Panc1 (cell line): Measurements from ENCODE around the gene PLB1. TPM values are rescaled to one million over a fixed set of nuclear protein-coding genes. Genes with fewer than 3 reads are reported as not detected.

ENCODE experiments used
- ATAC-seq: fragments of 200-7000 bp; cut with Tn5 transposase; 2 replicates; pipeline ENCODE4 v1.9.1; 2020; ENCODE audit warnings: mild to moderate bottlenecking, moderate library complexity
- BruUV-seq: library from RNA; stranded (reverse); fragments of 400-500 nt; replicated peaks from 2 replicates; lab custom pipeline; 2021; lab: Mats Ljungman, UMichigan
- CTCF ChIA-PET: fragments of 300-600 bp; sonication (Branson Sonifier 250); formaldehyde crosslinking; loops from one replicate; lab custom pipeline; 2022; ENCODE audit warnings: antibody characterized with exemption; lab: Charles Lee
- POLR2A ChIA-PET: fragments of 300-600 bp; sonication (Branson Sonifier 250); formaldehyde crosslinking; loops from one replicate; lab custom pipeline; 2022; ENCODE audit warnings: antibody characterized with exemption; lab: Charles Lee
- DNase-seq: peaks from one replicate; pipeline ENCODE4 v3.0.0-alpha.2; 2010; ENCODE audit warnings: low read depth, low spot score
- H3K27ac ChIP-seq: 2 replicates; pipeline ENCODE4 v1.5.1; 2011; ENCODE audit warnings: mild to moderate bottlenecking, low read length, inconsistent platforms
- H3K27me3 ChIP-seq: fragments of 200-500 bp; sonication (Bioruptor generic); 2 replicates; pipeline ENCODE4 v1.6.0; 2014; ENCODE audit warnings: low read length, inconsistent platforms; ENCODE audit not compliant: control insufficient read depth, insufficient read depth
- H3K36me3 ChIP-seq: fragments of 200-500 bp; sonication (Bioruptor generic); 2 replicates; pipeline ENCODE4 v1.5.1; 2014; ENCODE audit warnings: inconsistent platforms, mild to moderate bottlenecking, low read length, moderate library complexity; ENCODE audit not compliant: control insufficient read depth, insufficient read depth
- H3K4me1 ChIP-seq: 2 replicates; pipeline ENCODE4 v1.5.1; 2011; ENCODE audit warnings: inconsistent platforms, mild to moderate bottlenecking, low read length, moderate library complexity; ENCODE audit not compliant: control insufficient read depth, insufficient read depth
- H3K4me3 ChIP-seq, 2 experiments: 2 replicates each; pipeline ENCODE4 v1.5.1; 2011 to 2012; ENCODE audit warnings: low read depth in 2 of 2, low read length in 2 of 2, mild to moderate bottlenecking in 2 of 2, inconsistent platforms in 1 of 2, moderate library complexity in 1 of 2
- H3K9me3 ChIP-seq: fragments of 200-500 bp; sonication (Bioruptor generic); 2 replicates; pipeline ENCODE4 v1.5.1; 2014; ENCODE audit warnings: low read depth, mild to moderate bottlenecking, inconsistent platforms, low read length, moderate library complexity; ENCODE audit not compliant: control insufficient read depth, insufficient read depth
- CTCF ChIP-seq: fragments of 450-650 bp; IDR thresholded peaks from 2 replicates; pipeline ENCODE4 v1.5.1; 2017; ENCODE audit warnings: mild to moderate bottlenecking
- POLR2AphosphoS5 ChIP-seq: IDR thresholded peaks from 2 replicates; pipeline ENCODE4 v1.6.1; 2012; ENCODE audit warnings: mild to moderate bottlenecking, low read depth, low read length, moderate library complexity
- SIN3A ChIP-seq: IDR thresholded peaks from 2 replicates; pipeline ENCODE4 v1.6.1; 2012; ENCODE audit warnings: low read depth, mild to moderate bottlenecking, low read length, moderate library complexity, borderline replicate concordance; ENCODE audit not compliant: insufficient read depth
- TCF7L2 ChIP-seq: IDR thresholded peaks from 2 replicates; pipeline ENCODE4 v1.6.1; 2011; ENCODE audit warnings: mild to moderate bottlenecking, low read depth, low read length, inconsistent platforms
- in situ Hi-C: cut with HindIII; loops from 2 replicates; pipeline ENCODE4 v1.10.0; 2016; ENCODE audit warnings: low sequenced_read_pairs, low pct_unique_long_range_greater_than_20kb
- intact Hi-C: fragments of 100-400 bp; cut with micrococcal nuclease; formaldehyde crosslinking; loops from one replicate; pipeline ENCODE4 v1.10.0; 2022; ENCODE audit not compliant: unreplicated experiment
- total RNA-seq: library from RNA; stranded (reverse); gene quantifications from one replicate; pipeline ENCODE4 v1.2.1, GENCODE V29; 2021; ENCODE audit not compliant: unreplicated experiment
- TF ChIP-seq, protein P1 (sequence below), 2 experiments: IDR thresholded peaks; 2 replicates each; pipeline ENCODE4 v1.6.1; 2011 to 2012; ENCODE audit warnings: low read depth in 2 of 2, control low read depth in 1 of 2, low read length in 1 of 2, mild to moderate bottlenecking in 1 of 2, moderate library complexity in 1 of 2; ENCODE audit not compliant: insufficient read depth in 1 of 2

PLB1 gene
- total RNA-seq, 1 experiment from 2014 or later: 0.80 TPM

GRCh38 chr2:28457237-28457636 lies 38.6 kb upstream of the PLB1 start:
- in situ Hi-C loops (no loop called here), intact Hi-C loops (no loop called here)
- Histone ChIP-seq H3K9me3 (peaks cover 3% of the 10 kb centered on the region; the same call in 1 of the 2 replicates), H3K4me1 (no peaks in the 10 kb centered on the region), H3K27me3 (0 out of 2 replicates have a peak, but pooled peaks cover 1% of the 10 kb centered on the region), H3K27ac (no peak overlapping the region), H3K36me3 (no peaks in the 10 kb centered on the region), H3K4me3 (no peak overlapping the region)
- BruUV-seq: no TSS peak
- TF ChIP-seq SIN3A: no peak
- no peak for TF ChIP-seq TCF7L2
- TF ChIP-seq, protein P1, sequence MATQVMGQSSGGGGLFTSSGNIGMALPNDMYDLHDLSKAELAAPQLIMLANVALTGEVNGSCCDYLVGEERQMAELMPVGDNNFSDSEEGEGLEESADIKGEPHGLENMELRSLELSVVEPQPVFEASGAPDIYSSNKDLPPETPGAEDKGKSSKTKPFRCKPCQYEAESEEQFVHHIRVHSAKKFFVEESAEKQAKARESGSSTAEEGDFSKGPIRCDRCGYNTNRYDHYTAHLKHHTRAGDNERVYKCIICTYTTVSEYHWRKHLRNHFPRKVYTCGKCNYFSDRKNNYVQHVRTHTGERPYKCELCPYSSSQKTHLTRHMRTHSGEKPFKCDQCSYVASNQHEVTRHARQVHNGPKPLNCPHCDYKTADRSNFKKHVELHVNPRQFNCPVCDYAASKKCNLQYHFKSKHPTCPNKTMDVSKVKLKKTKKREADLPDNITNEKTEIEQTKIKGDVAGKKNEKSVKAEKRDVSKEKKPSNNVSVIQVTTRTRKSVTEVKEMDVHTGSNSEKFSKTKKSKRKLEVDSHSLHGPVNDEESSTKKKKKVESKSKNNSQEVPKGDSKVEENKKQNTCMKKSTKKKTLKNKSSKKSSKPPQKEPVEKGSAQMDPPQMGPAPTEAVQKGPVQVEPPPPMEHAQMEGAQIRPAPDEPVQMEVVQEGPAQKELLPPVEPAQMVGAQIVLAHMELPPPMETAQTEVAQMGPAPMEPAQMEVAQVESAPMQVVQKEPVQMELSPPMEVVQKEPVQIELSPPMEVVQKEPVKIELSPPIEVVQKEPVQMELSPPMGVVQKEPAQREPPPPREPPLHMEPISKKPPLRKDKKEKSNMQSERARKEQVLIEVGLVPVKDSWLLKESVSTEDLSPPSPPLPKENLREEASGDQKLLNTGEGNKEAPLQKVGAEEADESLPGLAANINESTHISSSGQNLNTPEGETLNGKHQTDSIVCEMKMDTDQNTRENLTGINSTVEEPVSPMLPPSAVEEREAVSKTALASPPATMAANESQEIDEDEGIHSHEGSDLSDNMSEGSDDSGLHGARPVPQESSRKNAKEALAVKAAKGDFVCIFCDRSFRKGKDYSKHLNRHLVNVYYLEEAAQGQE (IDR thresholded peaks at IDR 0.05; ENCODE audit: insufficient read depth in 1 of 2, low read depth in 2 of 2, low read length in 1 of 2): no peak
- no peak for TF ChIP-seq POLR2AphosphoS5
- TF ChIP-seq CTCF: no peak
- POLR2A ChIA-PET: no interaction called here
- CTCF ChIA-PET: no interaction called here
- DNase-seq (no peak), ATAC-seq (no peak)

DNA sequence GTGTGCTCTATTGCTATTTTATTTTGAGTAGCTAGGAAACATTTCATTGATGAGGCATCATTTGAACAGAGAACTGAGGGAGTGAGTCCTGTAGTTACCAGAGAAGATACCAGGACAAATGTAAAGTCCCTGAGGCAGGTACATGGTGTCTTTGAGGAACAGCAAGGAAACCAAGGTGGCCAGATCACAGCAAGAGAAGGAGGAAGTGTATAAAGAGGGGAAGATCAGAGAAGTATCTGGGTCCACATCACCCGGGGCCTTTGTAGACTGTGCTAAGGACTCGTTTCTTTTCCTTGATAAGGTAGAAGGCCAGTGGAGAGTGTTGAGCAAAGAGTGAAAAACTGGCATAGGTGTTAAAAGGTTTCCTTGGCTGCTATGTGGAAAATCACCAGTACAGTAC lies 34.8 kb upstream of the PLB1 start:
- in situ Hi-C loops: no loop called here
- CTCF ChIA-PET: no interaction called here
- intact Hi-C loops: no loop called here
- no peak for DNase-seq
- H3K27me3 ChIP-seq: 0 out of 2 replicates have a peak, but pooled peaks cover 2% of the 10 kb centered on the region
- TF ChIP-seq CTCF: no peak
- TF ChIP-seq, protein P1 (IDR thresholded peaks at IDR 0.05; ENCODE audit: insufficient read depth in 1 of 2, low read depth in 2 of 2, low read length in 1 of 2): no peak
- TF ChIP-seq SIN3A: no peak
- TF ChIP-seq POLR2AphosphoS5: no peak
- TF ChIP-seq TCF7L2: no peak
- H3K4me1 ChIP-seq: no peaks in the 10 kb centered on the region
- no peaks in the 10 kb centered on the region for H3K36me3 ChIP-seq
- peaks cover 3% of the 10 kb centered on the region; the same call in 1 of the 2 replicates for H3K9me3 ChIP-seq
- no peak overlapping the region for H3K4me3 ChIP-seq
- BruUV-seq: no TSS peak
- POLR2A ChIA-PET: no interaction called here
- no peak overlapping the region for H3K27ac ChIP-seq
- ATAC-seq: no peak
